ENCODE measurements around the gene NAMPT.

The NAMPT gene

GRCh38 chr7:106270122-106270977 lies 14.4 kb downstream of the NAMPT start:
- DNase-seq: no peak

- DNase-seq: no peak
Observed at GRCh38 chr7:106269254-106269961, 15.4 kb downstream of the NAMPT start.

DNA sequence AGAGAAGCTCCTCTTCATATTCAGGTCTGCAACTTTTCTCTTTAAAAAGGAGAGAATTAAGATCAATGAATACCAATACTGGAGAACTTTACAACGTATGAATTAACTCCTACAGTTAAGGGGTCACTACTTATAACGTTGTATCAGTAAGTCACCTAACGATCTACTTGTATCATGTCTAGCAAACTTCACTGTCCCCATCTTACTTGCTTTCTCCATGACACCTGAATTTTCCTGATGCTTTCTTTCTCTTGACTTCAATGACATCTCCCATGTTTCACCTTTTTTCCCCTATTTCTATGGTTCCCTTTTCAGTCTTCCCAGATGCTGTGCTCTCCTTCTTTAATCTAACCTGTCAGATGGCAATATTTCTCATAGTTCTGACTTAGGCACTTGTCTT lies 19.6 kb downstream of the NAMPT start:
- no peak for DNase-seq

- DNase-seq: no peak
Observed at GRCh38 chr7:106262221-106262881, 22.4 kb downstream of the NAMPT start.

DNA sequence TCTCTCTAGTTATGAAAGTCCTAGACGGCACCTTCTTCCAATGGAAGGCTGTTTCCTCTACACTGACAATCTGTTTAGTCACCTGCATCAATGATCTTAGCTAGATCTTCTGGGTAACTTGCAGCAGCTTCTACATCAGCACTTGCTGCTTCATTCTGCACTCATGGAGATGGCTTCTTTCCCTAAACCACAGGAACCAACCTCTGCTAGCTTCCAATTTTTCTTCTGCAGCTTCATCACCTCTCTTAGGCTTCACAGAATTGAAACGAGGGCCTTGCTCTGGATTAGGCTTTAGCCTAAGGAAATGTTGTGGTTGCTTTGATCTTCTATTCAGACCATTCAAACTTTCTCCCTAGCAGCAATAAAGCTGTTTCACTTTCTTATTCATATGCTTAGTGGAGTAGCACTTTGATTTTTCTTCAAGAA lies 24.6 kb downstream of the NAMPT start:
- no peak for DNase-seq

GRCh38 chr7:106258789-106259188 lies 26.0 kb downstream of the NAMPT start:
- no peak for DNase-seq

GRCh38 chr7:106257752-106258151 lies 27.0 kb downstream of the NAMPT start:
- DNase-seq: no peak

DNA sequence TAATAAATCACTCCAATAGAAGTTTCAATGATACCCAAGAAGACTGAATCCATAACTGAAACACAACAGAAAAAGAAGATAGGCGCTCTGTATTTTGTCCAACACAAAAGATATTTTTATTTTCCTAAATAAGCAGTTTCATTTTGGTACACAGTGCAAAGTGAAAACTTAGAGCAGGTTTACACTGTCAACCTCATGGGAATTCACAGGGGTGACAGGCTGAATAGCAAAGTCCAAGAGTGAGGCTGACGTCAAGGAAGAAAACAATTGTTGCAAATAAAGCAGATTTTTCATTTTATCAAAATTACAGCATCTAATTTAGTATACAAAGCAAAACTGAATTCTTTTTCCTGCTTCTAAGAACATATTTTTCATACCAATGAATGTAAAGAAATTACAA lies 28.6 kb downstream of the NAMPT start:
- no peak for DNase-seq

GRCh38 chr7:106255246-106255645 lies 29.5 kb downstream of the NAMPT start:
- no peak for DNase-seq

GRCh38 chr7:106254525-106255116 lies 30.2 kb downstream of the NAMPT start:
- DNase-seq: no peak

- no peak for DNase-seq
Observed at GRCh38 chr7:106252568-106252967, 32.2 kb downstream of the NAMPT start.

DNA sequence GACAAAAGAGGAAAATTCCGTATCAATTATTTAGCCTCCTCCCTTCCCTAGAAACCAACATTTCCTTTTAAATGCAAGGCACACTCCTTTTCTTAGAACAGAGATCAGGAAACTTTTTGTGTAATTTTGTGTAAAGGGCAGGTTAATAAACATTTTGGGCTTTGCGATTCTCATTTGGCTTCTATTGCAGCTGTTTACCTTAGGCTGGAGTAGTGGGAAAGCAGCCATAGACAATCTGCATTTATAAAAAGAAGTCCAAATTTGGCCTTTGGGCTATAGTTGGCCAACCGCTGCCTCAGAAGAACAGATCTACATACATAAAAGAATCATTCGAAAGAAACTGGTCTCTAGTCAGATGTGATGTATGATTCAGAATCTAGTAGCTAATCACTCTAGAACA lies 35.3 kb downstream of the NAMPT start:
- DNase-seq: no peak

DNA sequence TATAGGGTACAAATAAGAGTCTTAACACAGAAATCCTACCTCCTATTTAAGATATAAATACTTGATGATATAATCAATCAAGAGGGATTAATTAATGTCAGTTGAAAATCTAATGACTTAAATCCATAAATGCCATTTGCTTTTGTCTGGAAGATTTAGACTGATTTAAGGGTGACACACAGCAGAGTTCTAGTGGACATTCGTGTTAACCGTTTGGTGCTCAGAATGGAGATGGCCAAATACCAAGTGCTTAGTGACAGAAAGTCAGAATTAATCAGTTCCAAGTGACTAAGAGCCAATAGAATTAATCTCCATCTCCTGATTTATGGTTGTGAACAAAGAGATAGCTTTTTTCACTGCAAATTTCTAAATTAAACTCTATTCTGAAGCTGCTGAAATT lies 36.2 kb downstream of the NAMPT start:
- DNase-seq: no peak

DNA sequence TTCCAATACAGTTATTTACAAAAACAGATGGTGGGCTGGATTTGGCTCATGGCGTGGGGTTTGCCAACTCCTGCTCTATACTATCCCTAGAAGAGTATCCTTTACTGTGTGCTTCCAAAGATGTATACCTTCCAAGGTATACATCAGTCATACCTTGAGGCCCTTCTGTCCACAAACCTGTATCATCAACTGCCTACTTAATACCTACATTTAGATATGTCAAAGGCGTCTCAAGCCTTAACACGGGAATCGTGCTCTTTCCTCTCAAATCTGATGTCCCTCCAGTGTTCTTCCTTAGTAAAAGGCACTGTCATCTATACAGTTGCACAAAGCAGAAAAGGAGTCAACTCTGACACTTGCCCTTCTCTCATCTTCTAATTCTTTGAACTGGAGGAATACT lies 36.9 kb downstream of the NAMPT start:
- no peak for DNase-seq

GRCh38 chr7:106246902-106247711 lies 37.7 kb downstream of the NAMPT start:
- DNase-seq: no peak

GRCh38 chr7:106243893-106244292 lies 40.9 kb downstream of the NAMPT start:
- DNase-seq: no peak

GRCh38 chr7:106239406-106239805 lies 45.4 kb downstream of the NAMPT start:
- DNase-seq: no peak

GRCh38 chr7:106238830-106239229 lies 46.0 kb downstream of the NAMPT start:
- no peak for DNase-seq

GRCh38 chr7:106236065-106236464 lies 48.7 kb downstream of the NAMPT start:
- DNase-seq: no peak

GRCh38 chr7:106234425-106234824 lies 50.4 kb downstream of the NAMPT start:
- no peak for DNase-seq

DNA sequence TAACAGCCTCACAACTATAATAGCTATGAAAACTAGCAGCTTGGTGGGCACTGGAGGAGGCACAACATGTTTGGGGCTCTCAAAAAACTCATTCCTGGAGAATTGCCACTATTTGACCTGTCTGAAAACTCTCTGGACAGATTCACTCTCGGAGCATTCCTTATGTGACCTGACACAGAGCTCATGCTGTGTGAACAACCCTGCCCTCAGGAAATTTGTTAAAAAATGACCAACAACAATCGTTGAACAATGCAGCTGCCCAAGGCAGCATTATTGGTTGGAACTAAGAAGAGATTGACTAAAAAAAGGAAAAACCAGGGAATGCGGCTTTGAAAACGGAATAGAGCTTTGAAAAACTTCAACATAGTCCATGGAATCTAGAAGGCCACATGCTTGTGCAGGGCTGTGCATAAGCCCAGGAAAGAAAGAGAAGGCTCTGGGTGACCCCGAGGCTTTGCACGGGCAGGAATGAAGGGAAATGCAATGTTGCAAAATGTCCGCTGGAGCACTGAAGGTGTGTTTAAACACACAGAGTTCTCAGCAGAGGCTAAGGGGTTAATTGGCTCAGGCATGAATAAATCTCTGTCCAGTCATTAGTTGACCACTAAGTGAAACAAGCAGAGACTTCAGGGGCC lies 52.8 kb downstream of the NAMPT start:
- no peak for DNase-seq

DNA sequence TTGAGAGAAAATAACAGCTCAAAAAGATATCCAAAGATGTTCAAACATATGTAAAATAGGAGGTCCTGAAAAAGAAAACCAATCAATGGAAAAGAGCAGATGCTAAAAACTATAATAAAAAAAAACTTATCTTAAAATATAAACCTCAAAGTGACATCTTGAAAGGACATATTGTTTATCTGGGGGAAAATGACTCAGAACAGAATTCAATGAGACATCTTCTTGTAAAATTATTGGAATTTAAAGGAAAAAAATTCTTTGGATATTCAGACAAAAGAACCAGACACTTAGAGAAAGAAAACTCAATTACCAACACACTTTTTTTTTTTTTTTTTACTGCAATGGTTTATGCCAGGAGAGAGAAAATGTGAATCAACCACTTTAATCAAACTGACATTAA lies 58.9 kb downstream of the NAMPT start:
- DNase-seq: no peak
